PC-9 (cell line): Measurements from ENCODE around the gene HTR1B. TPM values are rescaled to one million over a fixed set of nuclear protein-coding genes. Genes with fewer than 3 reads are reported as not detected.

Experiments used
- BruUV-seq: library from RNA; stranded (reverse); fragments of 400-500 nt; replicated peaks from 2 replicates; lab custom pipeline; 2021; lab: Mats Ljungman, UMichigan
- CTCF ChIA-PET: fragments of 300-600 bp; sonication (Branson Sonifier 250); formaldehyde crosslinking; loops from one replicate; lab custom pipeline; 2022; ENCODE audit warnings: antibody characterized with exemption; lab: Charles Lee
- POLR2A ChIA-PET: fragments of 300-600 bp; sonication (Branson Sonifier 250); formaldehyde crosslinking; loops from one replicate; lab custom pipeline; 2022; ENCODE audit warnings: antibody characterized with exemption; ENCODE audit not compliant: unreplicated experiment; lab: Charles Lee
- DNase-seq, 2 experiments: peaks; one replicate each; pipeline versions ENCODE4 v3.0.0 to v3.0.0-alpha.2; 2015 to 2022; ENCODE audit warnings: mixed read lengths in 1 of 2
- H2AFZ ChIP-seq: fragments of 200-600 bp; sonication (generic); 2 replicates; pipeline ENCODE4 v1.8.1; 2017; ENCODE audit warnings: antibody characterized with exemption
- H3F3A ChIP-seq: fragments of 200-600 bp; sonication (generic); 2 replicates; pipeline ENCODE4 v1.8.1; 2017; ENCODE audit warnings: antibody characterized with exemption, mild to moderate bottlenecking, low read depth; ENCODE audit not compliant: insufficient read depth
- H3K27ac ChIP-seq: fragments of 200-600 bp; sonication (generic); 2 replicates; pipeline ENCODE4 v1.6.1; 2016; ENCODE audit warnings: mixed run types
- H3K27me3 ChIP-seq: fragments of 200-600 bp; sonication (generic); 2 replicates; pipeline ENCODE4 v1.6.1; 2016; ENCODE audit warnings: low read depth, mixed run types; ENCODE audit not compliant: insufficient read depth
- H3K36me3 ChIP-seq: fragments of 200-600 bp; sonication (generic); 2 replicates; pipeline ENCODE4 v1.6.1; 2016; ENCODE audit warnings: low read depth, mixed run types
- H3K4me1 ChIP-seq: fragments of 200-600 bp; sonication (generic); replicated peaks from 2 replicates; pipeline ENCODE4 v1.6.1; 2016; ENCODE audit warnings: mixed run types; ENCODE audit not compliant: insufficient read depth
- H3K4me2 ChIP-seq: fragments of 200-600 bp; sonication (generic); 2 replicates; pipeline ENCODE4 v1.6.1; 2017; ENCODE audit warnings: mixed run types
- H3K4me3 ChIP-seq: fragments of 200-600 bp; sonication (generic); 2 replicates; pipeline ENCODE4 v1.6.1; 2016; ENCODE audit warnings: mixed run types
- H3K79me2 ChIP-seq: fragments of 200-600 bp; sonication (generic); 2 replicates; pipeline ENCODE4 v1.6.1; 2017; ENCODE audit warnings: low read depth, mixed run types
- H3K9me2 ChIP-seq: fragments of 200-600 bp; sonication (generic); 2 replicates; pipeline ENCODE4 v1.8.1; 2017; ENCODE audit warnings: mild to moderate bottlenecking; ENCODE audit not compliant: insufficient read depth
- H3K9me3 ChIP-seq: fragments of 200-600 bp; sonication (generic); 2 replicates; pipeline ENCODE4 v1.8.1; 2016; ENCODE audit warnings: low read depth; ENCODE audit not compliant: insufficient read depth
- H4K20me1 ChIP-seq: fragments of 200-600 bp; sonication (generic); 2 replicates; pipeline ENCODE4 v1.8.1; 2017; ENCODE audit not compliant: insufficient read depth
- CTCF ChIP-seq: fragments of 200-600 bp; sonication (generic); conservative IDR thresholded peaks from 2 replicates; pipeline ENCODE4 v1.6.1; 2017; ENCODE audit warnings: mixed run types, antibody characterized with exemption, mild to moderate bottlenecking, moderate library complexity
- EZH2 ChIP-seq: fragments of 200-600 bp; sonication (generic); IDR thresholded peaks from 2 replicates; pipeline ENCODE4 v1.8.0; 2017; ENCODE audit warnings: antibody characterized with exemption, low read depth
- intact Hi-C: fragments of 100-400 bp; cut with micrococcal nuclease; formaldehyde crosslinking; loops from one replicate; pipeline ENCODE4 v1.10.0; 2022; ENCODE audit not compliant: unreplicated experiment
- total RNA-seq: library from RNA; stranded (reverse); gene quantifications from 2 replicates; pipeline ENCODE4 v1.2.3, GENCODE V29; 2021

HTR1B gene
- total RNA-seq, 1 experiment from 2014 or later = not detected

- H3K27ac ChIP-seq = no peak overlapping the region
- CTCF ChIA-PET = interaction anchor here (0.6 kb wide), 1 partner anchor 796 kb away, joined by 3 read pairs; no protein-coding TSS in a partner anchor
- BruUV-seq = no TSS peak
- TF ChIP-seq EZH2 (no peak), CTCF (no peak)
- no peaks in the 10 kb centered on the region for H3K4me1 ChIP-seq
- no peak overlapping the region for H2AFZ ChIP-seq
- no peaks in the 10 kb centered on the region for H4K20me1 ChIP-seq
- no peaks in the 10 kb centered on the region for H3K9me3 ChIP-seq
- no peaks in the 10 kb centered on the region for H3K36me3 ChIP-seq
- H3K4me3 ChIP-seq = no peak overlapping the region
- no peaks in the 10 kb centered on the region for H3F3A ChIP-seq
- POLR2A ChIA-PET = no interaction called here
- no peak for DNase-seq
- no peaks in the 10 kb centered on the region for H3K27me3 ChIP-seq
- no peaks in the 10 kb centered on the region for H3K9me2 ChIP-seq
- no peaks in the 10 kb centered on the region for H3K79me2 ChIP-seq
- intact Hi-C loops = no loop called here
- H3K4me2 ChIP-seq = no peak overlapping the region
These were observed 38.5 kb downstream of the HTR1B start for GRCh38 chr6:77424761-77425160.

- H3K27me3 ChIP-seq = no peaks in the 10 kb centered on the region
- no peak overlapping the region for H3K4me2 ChIP-seq
- no peak overlapping the region for H2AFZ ChIP-seq
- H3K9me3 ChIP-seq = no peaks in the 10 kb centered on the region
- H3K4me1 ChIP-seq = no peaks in the 10 kb centered on the region
- BruUV-seq = no TSS peak
- no peaks in the 10 kb centered on the region for H3K79me2 ChIP-seq
- CTCF ChIA-PET = no interaction called here
- no peaks in the 10 kb centered on the region for H3F3A ChIP-seq
- H4K20me1 ChIP-seq = no peaks in the 10 kb centered on the region
- H3K27ac ChIP-seq = no peak overlapping the region
- TF ChIP-seq CTCF = no peak
- TF ChIP-seq EZH2 = no peak
- intact Hi-C loops = no loop called here
- no peak overlapping the region for H3K4me3 ChIP-seq
- POLR2A ChIA-PET = no interaction called here
- DNase-seq = no peak
- H3K36me3 ChIP-seq = no peaks in the 10 kb centered on the region
- no peaks in the 10 kb centered on the region for H3K9me2 ChIP-seq
These were observed 46.5 kb downstream of the HTR1B start for GRCh38 chr6:77416839-77417238.

- H3K36me3 ChIP-seq = no peaks in the 10 kb centered on the region
- intact Hi-C loops = no loop called here
- H3K4me1 ChIP-seq = no peaks in the 10 kb centered on the region
- no peak overlapping the region for H3K27ac ChIP-seq
- no peaks in the 10 kb centered on the region for H3F3A ChIP-seq
- H3K9me3 ChIP-seq = no peaks in the 10 kb centered on the region
- no peak for DNase-seq
- POLR2A ChIA-PET = no interaction called here
- no peak for TF ChIP-seq CTCF
- TF ChIP-seq EZH2 = no peak
- H3K79me2 ChIP-seq = no peaks in the 10 kb centered on the region
- H3K4me2 ChIP-seq = no peak overlapping the region
- no peaks in the 10 kb centered on the region for H3K9me2 ChIP-seq
- H3K27me3 ChIP-seq = no peaks in the 10 kb centered on the region
- H4K20me1 ChIP-seq = 0 out of 2 replicates have a peak, but pooled peaks cover 3% of the 10 kb centered on the region
- CTCF ChIA-PET = no interaction called here
- H3K4me3 ChIP-seq = no peak overlapping the region
- H2AFZ ChIP-seq = no peak overlapping the region
- BruUV-seq = no TSS peak
These were observed 47.6 kb downstream of the HTR1B start for GRCh38 chr6:77415706-77416105.

Other genes starting within 250 kb of the HTR1B start
- not detected in 2 replicates for gene MEI4, start 189.5 kb upstream of the HTR1B start, total RNA-seq